ENCODE measurements around the gene SYT11. TPM values are rescaled to one million over a fixed set of nuclear protein-coding genes. Genes with fewer than 3 reads are reported as not detected.

The SYT11 gene
- total RNA-seq, 4 donors from 2014 or later: 4.2 to 11.2 (median 6.2) TPM

DNA sequence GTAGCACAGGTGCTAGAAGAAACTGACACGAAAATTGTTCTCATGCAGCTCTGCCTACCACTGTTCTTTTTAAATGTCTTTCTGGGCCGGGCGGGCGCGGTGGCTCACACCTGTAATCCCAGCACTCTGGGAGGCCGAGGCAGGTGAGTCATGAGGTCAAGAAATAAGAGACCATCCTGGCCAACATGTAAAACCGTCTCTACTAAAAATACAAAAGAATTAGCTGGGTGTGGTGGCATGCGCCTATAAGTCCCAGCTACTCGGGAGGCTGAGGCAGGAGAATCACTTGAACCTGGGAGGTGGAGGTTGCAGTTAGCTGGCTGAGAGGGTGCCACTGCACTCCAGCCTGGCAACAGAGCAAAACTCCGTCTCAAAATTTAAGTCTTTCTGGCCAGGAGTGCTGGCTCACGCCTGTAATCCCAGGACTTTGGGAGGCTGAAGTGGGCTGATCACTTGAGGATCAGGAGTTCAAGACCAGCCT lies 52.7 kb downstream of the SYT11 start:
- TF ChIP-seq CTCF (IDR thresholded peaks at IDR 0.05): no peak
- ATAC-seq (ENCODE audit: low FRiP score) (no peak), DNase-seq (ENCODE audit: low spot score) (no peak)

DNA sequence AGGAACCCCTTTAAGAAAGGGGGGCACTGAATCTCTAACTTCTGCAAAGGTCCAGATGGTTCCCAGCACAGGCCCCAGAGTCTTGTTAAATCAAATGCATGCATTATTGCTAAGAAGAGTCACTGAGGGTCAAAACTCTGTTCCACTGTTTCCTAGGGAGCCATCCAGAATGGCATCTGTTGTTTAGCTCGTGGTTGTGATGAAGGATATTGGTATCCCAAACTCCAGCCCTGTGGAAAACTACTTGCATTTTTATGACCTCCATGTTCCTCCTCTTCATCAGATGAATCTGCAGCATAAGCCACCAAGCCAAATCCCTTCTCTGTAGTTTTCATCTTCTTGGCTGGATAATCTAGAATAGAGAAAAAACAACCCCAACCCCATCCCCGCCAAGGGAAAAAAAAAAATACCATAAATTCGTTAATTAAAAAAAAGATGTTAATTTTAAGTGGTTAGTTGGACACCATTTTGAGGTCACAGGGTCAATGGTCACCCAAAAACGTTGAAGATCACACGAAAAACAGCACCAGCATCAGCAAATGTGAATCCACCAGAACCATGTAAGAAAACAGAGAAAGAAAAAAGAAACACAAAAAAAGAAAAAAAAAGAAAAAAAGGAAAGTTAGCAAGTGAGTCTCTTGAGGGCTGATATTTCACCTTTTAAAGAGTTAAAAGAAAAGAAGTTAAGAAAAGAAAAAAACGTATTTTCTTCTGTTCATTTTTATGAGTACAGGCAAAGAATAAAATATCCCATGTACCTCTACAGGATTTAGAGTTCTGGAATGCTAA lies 54.8 kb downstream of the SYT11 start:
- ATAC-seq (ENCODE audit: low FRiP score) (no peak), DNase-seq (ENCODE audit: low spot score) (no peak)
- no peak for TF ChIP-seq CTCF (IDR thresholded peaks at IDR 0.05)

DNA sequence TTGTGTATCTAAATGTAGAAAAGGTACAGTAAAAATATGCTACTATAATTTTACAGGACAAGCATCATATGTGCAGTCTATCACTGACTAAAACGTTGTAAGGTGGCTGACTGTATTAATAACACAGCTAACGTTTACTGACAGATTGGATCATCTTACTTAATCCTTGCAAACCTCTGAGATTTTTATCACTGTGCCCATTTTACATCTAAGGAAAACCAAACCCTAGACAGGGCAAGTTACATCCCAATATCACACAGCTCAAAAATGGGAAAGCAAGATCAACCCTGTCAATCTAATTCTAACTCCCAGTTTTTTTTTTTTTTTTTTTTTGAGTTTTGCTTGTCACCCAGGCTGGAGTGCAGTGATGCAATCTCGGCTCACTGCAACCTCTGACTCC lies 59.3 kb downstream of the SYT11 start:
- ATAC-seq (ENCODE audit: low FRiP score) (no peak), DNase-seq (ENCODE audit: low spot score) (no peak)

DNA sequence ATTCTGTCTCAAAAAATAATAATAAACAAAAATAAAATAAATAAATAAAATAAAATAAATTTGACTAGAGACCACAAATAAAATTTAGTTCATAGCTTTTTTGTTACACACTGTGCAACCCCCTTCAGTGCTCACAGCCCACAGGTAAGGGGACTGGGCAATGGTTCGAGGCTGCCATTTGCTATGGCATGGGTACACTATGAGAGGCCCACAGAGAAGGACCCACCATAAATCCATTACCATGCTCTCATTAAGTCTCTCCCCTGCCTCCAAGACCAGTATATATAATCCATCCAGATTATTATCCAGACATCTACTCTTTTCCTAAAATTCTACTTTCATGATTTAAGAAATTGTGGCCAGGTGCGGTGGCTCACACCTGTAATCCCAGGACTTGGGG lies 60.4 kb downstream of the SYT11 start:
- no peak for ATAC-seq (ENCODE audit: low FRiP score)
- TF ChIP-seq CTCF (IDR thresholded peaks at IDR 0.05): no peak
- DNase-seq (ENCODE audit: low spot score): no peak

More for the DNA sequence above, 59.3 kb downstream of the SYT11 start:
- TF ChIP-seq CTCF (IDR thresholded peaks at IDR 0.05): no peak

GRCh38 chr1:155920717-155921116 lies 61.4 kb downstream of the SYT11 start:
- DNase-seq (ENCODE audit: low spot score): no peak
- no peak for ATAC-seq (ENCODE audit: low FRiP score)
- TF ChIP-seq CTCF (IDR thresholded peaks at IDR 0.05): no peak

- DNase-seq (ENCODE audit: low spot score) (no peak), ATAC-seq (ENCODE audit: low FRiP score) (no peak)
Measured at GRCh38 chr1:155925506-155925905, 66.1 kb downstream of the SYT11 start.

More at GRCh38 chr1:155925506-155925905, 66.1 kb downstream of the SYT11 start:
- no peak for TF ChIP-seq CTCF (IDR thresholded peaks at IDR 0.05)
